H1 (cell line): ENCODE results near the gene SPRR3. TPM values are rescaled to one million over a fixed set of nuclear protein-coding genes. Genes with fewer than 3 reads are reported as not detected.

Experiments used
- ASH2L ChIP-seq: fragments of 200-600, 300-600 bp; sonication (generic); IDR thresholded peaks from one replicate; pipeline ENCODE4 v1.7.1; 2017; ENCODE audit warnings: low read length
- BACH1 ChIP-seq: IDR thresholded peaks from 2 replicates; pipeline ENCODE4 v1.6.1; 2012; ENCODE audit warnings: low read length, improper control_type of control experiment
- CREB1 ChIP-seq: IDR thresholded peaks from 2 replicates; pipeline ENCODE4 v1.6.1; 2012; ENCODE audit warnings: inconsistent platforms
- CTBP2 ChIP-seq: IDR thresholded peaks from 2 replicates; pipeline ENCODE4 v1.7.0; 2011; ENCODE audit warnings: borderline replicate concordance, mild to moderate bottlenecking, moderate library complexity, mixed read lengths, low read length; ENCODE audit not compliant: insufficient read depth, insufficient read length
- EGR1 ChIP-seq: IDR thresholded peaks from 2 replicates; pipeline ENCODE4 v1.6.1; 2011; ENCODE audit warnings: low read depth, low read length, borderline replicate concordance
- FOSL1 ChIP-seq: IDR thresholded peaks from 2 replicates; pipeline ENCODE4 v1.6.1; 2011; ENCODE audit warnings: mild to moderate bottlenecking, low read depth, low read length, moderate library complexity; ENCODE audit not compliant: insufficient read depth
- KDM1A ChIP-seq: fragments of 200-600, 300-600 bp; sonication (generic); IDR thresholded peaks from 2 replicates; pipeline ENCODE4 v1.7.1; 2016; ENCODE audit warnings: mild to moderate bottlenecking, low read length, borderline replicate concordance
- KDM4A ChIP-seq: IDR thresholded peaks from one replicate; pipeline ENCODE4 v1.7.1; 2012; ENCODE audit warnings: low read depth, mild to moderate bottlenecking, moderate library complexity, low read length, inconsistent platforms; ENCODE audit not compliant: severe bottlenecking
- RBBP5 ChIP-seq: IDR thresholded peaks from 2 replicates; pipeline ENCODE4 v1.7.1; 2012; ENCODE audit warnings: low read depth, mild to moderate bottlenecking, inconsistent platforms, low read length, moderate library complexity, borderline replicate concordance
- polyA plus RNA-seq, 7 experiments: library from polyadenylated mRNA; depleted of rRNA in 3 of 7; stranded (reverse) in 5 of 7; unstranded in 2 of 7; fragments of >200 nt in 5 of 7; fragments of 200-250 nt in 2 of 7; gene quantifications; 1 replicate in 5 of 7; 2 replicates in 1 of 7; 4 replicates in 1 of 7; pipeline versions ENCODE4 v1.2.1 to v1.2.3, GENCODE V29; 2011 to 2013; ENCODE audit warnings: missing spikeins in 2 of 7, mixed read lengths in 2 of 7
- total RNA-seq: library from RNA; stranded (reverse); fragmentation: NEBNext Ultra II Directional; extraction: Animal tissue kit (Norgen Biotek cat#: 25700); gene quantifications from 2 replicates; pipeline ENCODE4 v1.2.1, GENCODE V29; 2021
- TF ChIP-seq, protein P1 (sequence below): fragments of 300-600 bp; sonication (generic); IDR thresholded peaks from 2 replicates; pipeline ENCODE4 v1.7.1; 2012; ENCODE audit warnings: low read length, moderate library complexity, mild to moderate bottlenecking, inconsistent platforms; ENCODE audit not compliant: insufficient replicate concordance

SPRR3 gene
- total and polyA plus RNA-seq, 2 of the 8 experiments (the other 6 are each of a cell fraction or from before 2014, with no cell fraction given): not detected

DNA sequence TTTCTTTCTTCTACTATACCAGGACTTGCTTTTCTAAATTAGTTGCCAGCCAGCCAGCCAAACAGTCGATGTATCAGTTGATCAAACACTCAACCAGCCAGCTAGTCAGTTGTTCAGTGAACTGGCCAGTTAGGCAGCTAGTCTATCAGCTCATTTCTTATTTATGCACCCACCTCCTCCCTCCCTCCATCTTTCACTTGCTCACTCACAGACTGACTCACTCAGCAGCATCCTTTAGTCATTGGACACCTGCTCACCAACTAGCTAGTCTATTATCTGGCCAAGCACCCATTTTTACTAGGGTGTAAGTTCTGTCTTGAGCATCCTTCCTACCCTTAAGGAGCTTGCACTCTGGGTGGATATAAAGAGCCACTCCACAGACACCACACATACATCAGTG, 37.0 kb upstream of the SPRR3 start (continued):
- TF ChIP-seq, protein P1, sequence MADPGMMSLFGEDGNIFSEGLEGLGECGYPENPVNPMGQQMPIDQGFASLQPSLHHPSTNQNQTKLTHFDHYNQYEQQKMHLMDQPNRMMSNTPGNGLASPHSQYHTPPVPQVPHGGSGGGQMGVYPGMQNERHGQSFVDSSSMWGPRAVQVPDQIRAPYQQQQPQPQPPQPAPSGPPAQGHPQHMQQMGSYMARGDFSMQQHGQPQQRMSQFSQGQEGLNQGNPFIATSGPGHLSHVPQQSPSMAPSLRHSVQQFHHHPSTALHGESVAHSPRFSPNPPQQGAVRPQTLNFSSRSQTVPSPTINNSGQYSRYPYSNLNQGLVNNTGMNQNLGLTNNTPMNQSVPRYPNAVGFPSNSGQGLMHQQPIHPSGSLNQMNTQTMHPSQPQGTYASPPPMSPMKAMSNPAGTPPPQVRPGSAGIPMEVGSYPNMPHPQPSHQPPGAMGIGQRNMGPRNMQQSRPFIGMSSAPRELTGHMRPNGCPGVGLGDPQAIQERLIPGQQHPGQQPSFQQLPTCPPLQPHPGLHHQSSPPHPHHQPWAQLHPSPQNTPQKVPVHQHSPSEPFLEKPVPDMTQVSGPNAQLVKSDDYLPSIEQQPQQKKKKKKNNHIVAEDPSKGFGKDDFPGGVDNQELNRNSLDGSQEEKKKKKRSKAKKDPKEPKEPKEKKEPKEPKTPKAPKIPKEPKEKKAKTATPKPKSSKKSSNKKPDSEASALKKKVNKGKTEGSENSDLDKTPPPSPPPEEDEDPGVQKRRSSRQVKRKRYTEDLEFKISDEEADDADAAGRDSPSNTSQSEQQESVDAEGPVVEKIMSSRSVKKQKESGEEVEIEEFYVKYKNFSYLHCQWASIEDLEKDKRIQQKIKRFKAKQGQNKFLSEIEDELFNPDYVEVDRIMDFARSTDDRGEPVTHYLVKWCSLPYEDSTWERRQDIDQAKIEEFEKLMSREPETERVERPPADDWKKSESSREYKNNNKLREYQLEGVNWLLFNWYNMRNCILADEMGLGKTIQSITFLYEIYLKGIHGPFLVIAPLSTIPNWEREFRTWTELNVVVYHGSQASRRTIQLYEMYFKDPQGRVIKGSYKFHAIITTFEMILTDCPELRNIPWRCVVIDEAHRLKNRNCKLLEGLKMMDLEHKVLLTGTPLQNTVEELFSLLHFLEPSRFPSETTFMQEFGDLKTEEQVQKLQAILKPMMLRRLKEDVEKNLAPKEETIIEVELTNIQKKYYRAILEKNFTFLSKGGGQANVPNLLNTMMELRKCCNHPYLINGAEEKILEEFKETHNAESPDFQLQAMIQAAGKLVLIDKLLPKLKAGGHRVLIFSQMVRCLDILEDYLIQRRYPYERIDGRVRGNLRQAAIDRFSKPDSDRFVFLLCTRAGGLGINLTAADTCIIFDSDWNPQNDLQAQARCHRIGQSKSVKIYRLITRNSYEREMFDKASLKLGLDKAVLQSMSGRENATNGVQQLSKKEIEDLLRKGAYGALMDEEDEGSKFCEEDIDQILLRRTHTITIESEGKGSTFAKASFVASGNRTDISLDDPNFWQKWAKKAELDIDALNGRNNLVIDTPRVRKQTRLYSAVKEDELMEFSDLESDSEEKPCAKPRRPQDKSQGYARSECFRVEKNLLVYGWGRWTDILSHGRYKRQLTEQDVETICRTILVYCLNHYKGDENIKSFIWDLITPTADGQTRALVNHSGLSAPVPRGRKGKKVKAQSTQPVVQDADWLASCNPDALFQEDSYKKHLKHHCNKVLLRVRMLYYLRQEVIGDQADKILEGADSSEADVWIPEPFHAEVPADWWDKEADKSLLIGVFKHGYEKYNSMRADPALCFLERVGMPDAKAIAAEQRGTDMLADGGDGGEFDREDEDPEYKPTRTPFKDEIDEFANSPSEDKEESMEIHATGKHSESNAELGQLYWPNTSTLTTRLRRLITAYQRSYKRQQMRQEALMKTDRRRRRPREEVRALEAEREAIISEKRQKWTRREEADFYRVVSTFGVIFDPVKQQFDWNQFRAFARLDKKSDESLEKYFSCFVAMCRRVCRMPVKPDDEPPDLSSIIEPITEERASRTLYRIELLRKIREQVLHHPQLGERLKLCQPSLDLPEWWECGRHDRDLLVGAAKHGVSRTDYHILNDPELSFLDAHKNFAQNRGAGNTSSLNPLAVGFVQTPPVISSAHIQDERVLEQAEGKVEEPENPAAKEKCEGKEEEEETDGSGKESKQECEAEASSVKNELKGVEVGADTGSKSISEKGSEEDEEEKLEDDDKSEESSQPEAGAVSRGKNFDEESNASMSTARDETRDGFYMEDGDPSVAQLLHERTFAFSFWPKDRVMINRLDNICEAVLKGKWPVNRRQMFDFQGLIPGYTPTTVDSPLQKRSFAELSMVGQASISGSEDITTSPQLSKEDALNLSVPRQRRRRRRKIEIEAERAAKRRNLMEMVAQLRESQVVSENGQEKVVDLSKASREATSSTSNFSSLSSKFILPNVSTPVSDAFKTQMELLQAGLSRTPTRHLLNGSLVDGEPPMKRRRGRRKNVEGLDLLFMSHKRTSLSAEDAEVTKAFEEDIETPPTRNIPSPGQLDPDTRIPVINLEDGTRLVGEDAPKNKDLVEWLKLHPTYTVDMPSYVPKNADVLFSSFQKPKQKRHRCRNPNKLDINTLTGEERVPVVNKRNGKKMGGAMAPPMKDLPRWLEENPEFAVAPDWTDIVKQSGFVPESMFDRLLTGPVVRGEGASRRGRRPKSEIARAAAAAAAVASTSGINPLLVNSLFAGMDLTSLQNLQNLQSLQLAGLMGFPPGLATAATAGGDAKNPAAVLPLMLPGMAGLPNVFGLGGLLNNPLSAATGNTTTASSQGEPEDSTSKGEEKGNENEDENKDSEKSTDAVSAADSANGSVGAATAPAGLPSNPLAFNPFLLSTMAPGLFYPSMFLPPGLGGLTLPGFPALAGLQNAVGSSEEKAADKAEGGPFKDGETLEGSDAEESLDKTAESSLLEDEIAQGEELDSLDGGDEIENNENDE: no peak
- TF ChIP-seq RBBP5: no peak
- no peak for TF ChIP-seq BACH1
- TF ChIP-seq KDM4A: no peak
- no peak for TF ChIP-seq EGR1
- TF ChIP-seq ASH2L: no peak
- TF ChIP-seq CREB1: no peak
- TF ChIP-seq KDM1A: no peak
- TF ChIP-seq CTBP2: no peak
- TF ChIP-seq FOSL1: no peak
